Kidney (tissue), 14 donors: ENCODE data around the gene PCID2. TPM values are rescaled to one million over a fixed set of nuclear protein-coding genes. Genes with fewer than 3 reads are reported as not detected.

Source experiments
- DNase-seq, 5 donors: peaks; one replicate each; pipeline ENCODE4 v3.0.0-alpha.2; 2013 to 2020
- FAIRE-seq: peaks from 2 replicates; lab custom pipeline; 2012; peaks lifted over from hg19 to GRCh38; lab: Jason Lieb, UNC
- H3K27ac ChIP-seq, 2 donors: one replicate each; pipeline ENCODE4 v1.7.0; 2013; ENCODE audit warnings: low read depth in 2 of 2, low read length in 2 of 2, inconsistent platforms in 1 of 2
- H3K27me3 ChIP-seq: one replicate; pipeline ENCODE4 v1.7.1; 2013; ENCODE audit warnings: low read length, inconsistent platforms; ENCODE audit not compliant: control insufficient read depth, insufficient read depth
- H3K36me3 ChIP-seq, 3 donors: one replicate each; pipeline versions ENCODE4 v1.7.0 to v1.7.1; 2013; ENCODE audit warnings: low read length in 3 of 3, control low read depth in 1 of 3, inconsistent platforms in 1 of 3; ENCODE audit not compliant: insufficient read depth in 3 of 3, control insufficient read depth in 2 of 3
- H3K4me1 ChIP-seq, 3 donors: one replicate each; pipeline versions ENCODE4 v1.7.0 to v1.7.1; 2013; ENCODE audit warnings: low read length in 3 of 3, inconsistent platforms in 1 of 3, low read depth in 1 of 3; ENCODE audit not compliant: control insufficient read depth in 2 of 3, insufficient read depth in 2 of 3
- H3K4me3 ChIP-seq, 3 donors: one replicate each; pipeline versions ENCODE4 v1.7.0 to v1.8.1; 2013; ENCODE audit warnings: low read length in 3 of 3, control low read depth in 1 of 3, inconsistent platforms in 1 of 3
- H3K9ac ChIP-seq, 3 donors: one replicate each; pipeline versions ENCODE4 v1.7.0 to v1.7.1; 2013; ENCODE audit warnings: low read length in 3 of 3, control low read depth in 1 of 3, inconsistent platforms in 1 of 3
- H3K9me3 ChIP-seq, 3 donors: one replicate each; pipeline versions ENCODE4 v1.7.0 to v1.7.1; 2013; ENCODE audit warnings: low read length in 3 of 3, control low read depth in 1 of 3, inconsistent platforms in 1 of 3; ENCODE audit not compliant: control insufficient read depth in 2 of 3, insufficient read depth in 1 of 3
- intact Hi-C: fragments of 100-400 bp; cut with DNase I; formaldehyde crosslinking; loops from one replicate; pipeline ENCODE4 v1.11.1; 2022
- polyA plus RNA-seq: library from polyadenylated mRNA; stranded (reverse); fragments of 350-450 nt; fragmentation: Illumina TruSeq; extraction: RNeasy Lipid Tissue Mini Kit (QIAGEN cat#74804); gene quantifications from one replicate; pipeline ENCODE4 v1.2.3, GENCODE V29; 2014; ENCODE audit warnings: low read depth, low replicate concordance; ENCODE audit not compliant: insufficient read depth
- total RNA-seq: library from RNA; stranded (reverse); fragmentation: NEBNext Ultra II Directional; extraction: Animal tissue kit (Norgen Biotek cat#: 25700); gene quantifications from one replicate; pipeline ENCODE4 v1.2.1, GENCODE V29; 2021
- TF ChIP-seq, protein P1 (sequence below): IDR thresholded peaks from 3 replicates; pipeline ENCODE4 v1.5.1; 2012; ENCODE audit warnings: mild to moderate bottlenecking, moderate library complexity, borderline replicate concordance; ENCODE audit not compliant: insufficient read depth; ENCODE audit errors: extremely low read depth
- donor health status: control.
- donor health status: control.
- donor health status: control.
- donor health status: control.
- donor health status: control.
- donor health status: DM: yes; HTN: yes; CAD: no.
- donor health status: Normal renal cell carcinoma (clear cell type).

The PCID2 gene
- total and polyA plus RNA-seq, 2 donors from 2014 or later: 22.9 to 34.9 TPM

- no peak for DNase-seq
- H3K9me3 ChIP-seq: no peaks in the 10 kb centered on the region
- TF ChIP-seq, protein P1, sequence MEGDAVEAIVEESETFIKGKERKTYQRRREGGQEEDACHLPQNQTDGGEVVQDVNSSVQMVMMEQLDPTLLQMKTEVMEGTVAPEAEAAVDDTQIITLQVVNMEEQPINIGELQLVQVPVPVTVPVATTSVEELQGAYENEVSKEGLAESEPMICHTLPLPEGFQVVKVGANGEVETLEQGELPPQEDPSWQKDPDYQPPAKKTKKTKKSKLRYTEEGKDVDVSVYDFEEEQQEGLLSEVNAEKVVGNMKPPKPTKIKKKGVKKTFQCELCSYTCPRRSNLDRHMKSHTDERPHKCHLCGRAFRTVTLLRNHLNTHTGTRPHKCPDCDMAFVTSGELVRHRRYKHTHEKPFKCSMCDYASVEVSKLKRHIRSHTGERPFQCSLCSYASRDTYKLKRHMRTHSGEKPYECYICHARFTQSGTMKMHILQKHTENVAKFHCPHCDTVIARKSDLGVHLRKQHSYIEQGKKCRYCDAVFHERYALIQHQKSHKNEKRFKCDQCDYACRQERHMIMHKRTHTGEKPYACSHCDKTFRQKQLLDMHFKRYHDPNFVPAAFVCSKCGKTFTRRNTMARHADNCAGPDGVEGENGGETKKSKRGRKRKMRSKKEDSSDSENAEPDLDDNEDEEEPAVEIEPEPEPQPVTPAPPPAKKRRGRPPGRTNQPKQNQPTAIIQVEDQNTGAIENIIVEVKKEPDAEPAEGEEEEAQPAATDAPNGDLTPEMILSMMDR: no peak
- no peaks in the 10 kb centered on the region for H3K36me3 ChIP-seq
- no peak overlapping the region for H3K27ac ChIP-seq
- H3K4me1 ChIP-seq: peaks cover 0 to 5% (median 0%) of the 10 kb centered on the region in 3 donors
- no peak for FAIRE-seq
- intact Hi-C loops: no loop called here
- H3K4me3 ChIP-seq: no peak overlapping the region
- H3K27me3 ChIP-seq: no peaks in the 10 kb centered on the region
- no peak overlapping the region for H3K9ac ChIP-seq
Measured at GRCh38 chr13:113161433-113161832, 47.0 kb downstream of the PCID2 start.

- no peak overlapping the region for H3K27ac ChIP-seq
- peaks cover 0 to 5% (median 0%) of the 10 kb centered on the region in 3 donors for H3K4me1 ChIP-seq
- H3K9ac ChIP-seq: no peak overlapping the region
- H3K4me3 ChIP-seq: no peak overlapping the region
- intact Hi-C loops: no loop called here
- no peaks in the 10 kb centered on the region for H3K9me3 ChIP-seq
- TF ChIP-seq, protein P1: no peak
- FAIRE-seq (no peak), DNase-seq (peak in 1 of 5 donors; percentile 32)
- no peaks in the 10 kb centered on the region for H3K36me3 ChIP-seq
- H3K27me3 ChIP-seq: no peaks in the 10 kb centered on the region
Measured at GRCh38 chr13:113160983-113161382, 47.5 kb downstream of the PCID2 start.

DNA sequence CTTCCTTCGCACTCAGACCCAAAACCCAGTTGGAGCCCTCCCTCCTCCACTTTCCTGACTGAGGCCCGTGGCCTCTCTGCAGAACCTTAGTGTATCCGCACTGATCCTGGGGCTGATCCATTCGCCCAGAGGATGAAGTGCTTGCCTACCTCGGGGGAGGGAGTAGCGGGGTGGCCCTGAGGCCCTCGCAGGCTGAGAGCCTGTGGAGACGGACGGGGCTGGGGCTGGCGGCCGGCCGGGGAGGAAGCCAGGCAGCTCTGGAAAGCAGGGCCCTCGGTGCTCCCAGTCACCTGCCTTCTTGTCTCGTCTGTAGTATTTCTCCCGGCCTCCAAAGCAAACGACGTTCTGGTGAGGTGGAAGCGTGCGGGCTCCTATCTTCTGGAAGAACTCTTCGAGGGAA is 48.8 kb downstream of the PCID2 start:
- no peaks in the 10 kb centered on the region for H3K27me3 ChIP-seq
- peaks cover 0 to 6% (median 0%) of the 10 kb centered on the region in 3 donors for H3K4me1 ChIP-seq
- FAIRE-seq (no peak), DNase-seq (no peak)
- TF ChIP-seq, protein P1: no peak
- H3K4me3 ChIP-seq: no peak overlapping the region
- H3K9me3 ChIP-seq: no peaks in the 10 kb centered on the region
- intact Hi-C loops: no loop called here
- no peak overlapping the region for H3K27ac ChIP-seq
- no peaks in the 10 kb centered on the region for H3K36me3 ChIP-seq
- H3K9ac ChIP-seq: no peak overlapping the region

GRCh38 chr13:113158946-113159345 is 49.5 kb downstream of the PCID2 start:
- DNase-seq: no peak
- FAIRE-seq: no peak
- peak overlapping the region in 2 of 3 donors; percentile 48 to 58 for H3K4me3 ChIP-seq
- no peaks in the 10 kb centered on the region for H3K36me3 ChIP-seq
- no peaks in the 10 kb centered on the region for H3K27me3 ChIP-seq
- H3K9me3 ChIP-seq: no peaks in the 10 kb centered on the region
- no peak overlapping the region for H3K27ac ChIP-seq
- peaks cover 0 to 8% (median 0%) of the 10 kb centered on the region in 3 donors for H3K4me1 ChIP-seq
- no peak overlapping the region for H3K9ac ChIP-seq
- intact Hi-C loops: no loop called here
- TF ChIP-seq, protein P1: no peak
